NCI-H2081 treated with DMSO at 0.1 percent for 48 hours (cell line): ENCODE measurements around the gene RAB17.

Source experiments
- DNase-seq: peaks from one replicate; lab custom pipeline; 2025; lab: John Stamatoyannopoulos, UW

Gene RAB17

GRCh38 chr2:237590272-237591140 lies at the start of gene RAB17:
Gene RAB17, minus strand, starts transcription at chr2:237590734. Its CDS starts 4,580 bp downstream, at chr2:237586154.
- DNase-seq = no peak

- no peak for DNase-seq
Measured at GRCh38 chr2:237639836-237640220, 49.3 kb upstream of the RAB17 start.

- DNase-seq = no peak
Measured at GRCh38 chr2:237639052-237639835, 48.7 kb upstream of the RAB17 start.

GRCh38 chr2:237638176-237638575 lies 47.6 kb upstream of the RAB17 start:
- DNase-seq = no peak

DNA sequence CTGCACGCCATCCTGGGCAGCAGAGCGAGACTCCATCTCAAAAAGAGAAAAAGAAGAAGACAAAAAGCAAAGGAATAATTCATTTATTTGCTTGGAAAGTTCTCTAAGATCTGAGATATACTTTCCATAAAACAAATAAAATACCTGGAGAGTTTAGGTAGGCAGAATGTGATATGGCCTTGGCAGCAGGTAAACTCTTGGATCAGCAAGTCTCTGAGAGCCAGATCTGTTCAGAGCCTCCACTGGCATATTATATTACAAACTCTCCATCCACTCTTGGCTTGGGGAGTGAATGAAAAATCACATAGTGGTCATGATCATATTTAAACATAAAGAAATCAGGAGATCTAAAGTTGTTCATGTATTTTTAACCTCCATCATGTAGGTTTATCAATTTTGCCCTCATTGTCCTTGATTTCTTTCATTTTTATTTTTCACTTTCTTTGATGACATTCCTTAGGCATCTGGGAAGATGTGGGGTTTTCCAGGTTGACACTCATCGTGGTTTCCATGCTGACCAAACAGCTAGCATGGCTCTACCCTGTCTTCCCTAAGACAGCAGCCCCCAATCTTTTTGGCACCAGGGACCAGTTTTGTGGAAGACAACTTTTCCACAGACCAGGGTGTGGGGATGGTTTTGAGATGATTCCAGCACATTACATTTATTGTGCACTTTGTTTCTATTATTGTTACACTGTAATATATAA lies 47.0 kb upstream of the RAB17 start:
- DNase-seq = no peak

DNA sequence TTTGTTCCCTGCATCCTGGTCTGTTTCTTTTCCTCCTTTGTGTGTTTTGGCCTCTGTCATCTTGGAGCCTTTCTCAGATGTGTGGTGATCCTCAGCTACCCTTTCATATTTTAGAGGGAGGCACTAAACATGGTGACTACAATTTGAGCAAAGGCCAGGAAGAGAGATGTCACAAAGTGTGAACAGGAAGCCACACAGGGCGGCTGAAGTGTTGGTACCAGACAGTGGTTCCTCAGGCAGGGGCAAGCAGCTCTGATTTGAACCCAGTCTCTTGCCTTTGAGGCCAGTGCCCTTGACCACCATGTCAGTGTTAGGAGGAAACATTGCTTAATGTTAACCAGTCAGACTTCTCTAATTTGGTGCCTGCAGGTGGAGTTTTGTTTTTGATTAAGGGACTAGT lies 46.0 kb upstream of the RAB17 start:
- DNase-seq = no peak

- no peak for DNase-seq
Measured at GRCh38 chr2:237633061-237633561, 42.6 kb upstream of the RAB17 start.

DNA sequence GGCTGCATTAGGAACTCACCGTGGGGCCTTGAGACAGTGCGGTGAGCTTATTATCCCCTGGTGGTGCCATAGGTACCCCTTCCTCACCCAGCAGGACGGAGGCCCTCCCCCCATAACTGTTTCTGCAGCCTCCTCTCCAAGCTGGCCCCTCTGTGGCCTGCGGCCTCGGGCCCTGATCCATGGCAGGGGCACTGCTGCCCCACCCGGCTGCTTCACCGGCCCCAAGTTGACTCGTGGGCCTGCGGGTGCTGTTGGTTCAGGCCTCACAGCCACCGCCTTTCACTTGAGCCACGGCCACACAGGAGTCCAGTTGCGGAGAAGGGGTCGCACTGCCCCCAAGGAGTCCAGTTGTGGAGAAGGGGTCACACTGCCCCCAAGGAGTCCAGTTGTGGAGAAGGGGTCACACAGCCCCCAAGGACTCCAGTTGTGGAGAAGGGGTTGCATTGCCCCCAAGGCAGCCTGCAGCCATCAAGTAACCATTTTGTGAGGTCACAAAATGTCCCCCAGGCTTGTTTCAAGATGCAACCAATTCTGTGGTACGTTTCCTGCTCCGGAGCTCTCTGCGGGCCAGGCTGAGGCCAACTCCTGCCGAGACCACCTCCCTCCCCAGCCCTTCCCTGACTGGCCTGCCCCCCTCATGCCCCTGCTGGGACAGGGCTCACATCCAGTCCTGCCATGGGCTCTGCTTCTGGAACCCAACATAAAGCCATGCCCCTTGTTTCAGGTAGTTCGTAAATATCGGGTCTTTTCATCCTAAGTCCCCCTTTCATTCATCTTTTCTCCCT lies 41.5 kb upstream of the RAB17 start:
- DNase-seq = no peak

GRCh38 chr2:237631007-237631785 lies 40.7 kb upstream of the RAB17 start:
- DNase-seq = no peak

- no peak for DNase-seq
Measured at GRCh38 chr2:237630216-237631000, 39.9 kb upstream of the RAB17 start.

DNA sequence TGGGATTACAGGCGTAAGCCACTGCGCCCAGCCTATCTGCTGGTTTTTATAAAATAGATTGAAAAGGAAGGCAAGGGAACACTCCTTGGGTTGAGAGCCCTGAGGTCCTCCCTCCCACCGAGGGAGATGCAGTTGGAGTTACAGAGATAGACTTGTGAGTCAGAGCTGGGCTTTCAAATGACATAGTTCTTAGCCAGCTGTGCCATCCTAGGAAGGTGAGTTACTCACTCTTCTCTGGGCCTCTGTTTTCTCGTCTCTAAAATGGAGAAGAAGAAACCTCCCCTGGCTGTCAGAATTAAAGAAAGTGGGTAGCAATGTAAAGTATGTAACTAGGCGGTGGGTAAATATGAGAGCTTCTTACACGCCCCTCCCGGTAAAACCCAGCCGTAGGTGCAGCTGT lies 39.2 kb upstream of the RAB17 start:
- DNase-seq = no peak

DNA sequence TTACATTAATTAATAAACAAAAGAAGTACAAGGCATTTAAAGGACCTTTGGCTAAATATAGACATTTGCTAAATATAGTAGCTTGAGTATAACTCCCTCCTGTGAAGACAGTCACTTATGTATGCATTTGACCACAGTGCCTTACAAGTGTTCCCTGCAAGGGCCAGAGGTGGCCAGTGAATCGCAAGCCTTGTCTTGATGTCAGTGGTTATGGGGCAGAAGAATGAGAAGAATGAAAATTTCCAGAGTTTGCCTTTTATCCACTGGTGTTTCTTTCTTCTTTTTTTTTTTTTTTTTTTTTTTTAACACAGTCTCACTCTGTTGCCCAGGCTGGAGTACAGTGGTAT lies 38.6 kb upstream of the RAB17 start:
- DNase-seq = no peak

DNA sequence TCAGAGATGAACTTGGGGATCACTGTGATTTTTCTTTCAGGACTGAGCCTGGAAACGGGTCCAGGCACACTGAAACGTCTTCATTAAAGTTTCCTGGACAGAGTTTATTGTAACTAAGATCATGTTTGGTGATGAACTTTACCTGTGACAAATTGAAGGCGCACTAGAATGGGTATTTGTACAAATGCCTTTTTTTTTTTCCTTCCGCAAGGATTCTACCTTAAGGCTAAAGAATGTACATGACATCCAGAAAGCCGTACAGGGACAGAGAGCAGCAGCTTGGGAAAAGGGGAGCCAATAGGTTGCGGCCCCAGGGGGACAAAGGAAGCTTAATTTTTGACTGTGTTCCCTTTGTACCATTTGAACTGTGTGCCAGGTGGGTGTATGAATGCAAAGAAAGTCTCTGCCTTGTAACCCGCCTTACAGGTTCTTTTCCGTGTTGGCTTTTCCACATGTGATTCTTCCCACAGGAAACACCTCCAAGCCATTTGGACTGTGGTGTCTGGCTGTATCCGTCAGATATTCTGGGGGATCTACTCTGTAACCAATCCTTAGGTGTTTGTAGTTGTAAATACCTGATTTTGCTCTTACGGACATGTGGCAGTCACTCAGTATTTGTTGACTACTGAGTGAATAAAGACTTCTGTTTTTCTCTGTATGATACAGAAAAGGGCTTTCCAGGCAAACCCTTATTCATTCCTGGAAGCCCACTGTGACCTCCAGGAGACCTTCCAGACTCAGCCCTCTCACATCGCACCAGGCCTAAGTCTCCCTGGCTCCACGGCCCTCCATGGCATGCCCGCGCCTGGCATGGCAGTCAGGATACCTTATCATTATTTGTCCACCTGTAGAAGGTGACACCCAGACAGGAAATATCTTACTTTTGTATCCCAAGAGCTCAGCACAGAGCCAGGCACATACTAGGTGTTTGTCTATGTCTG lies 38.0 kb upstream of the RAB17 start:
- DNase-seq = no peak

GRCh38 chr2:237627441-237628246 lies 37.1 kb upstream of the RAB17 start, which contains the start of gene LRRFIP1:
Gene LRRFIP1, plus strand, starts transcription at chr2:237627587. Its CDS starts 58 bp downstream, at chr2:237627645.
- DNase-seq = no peak

DNA sequence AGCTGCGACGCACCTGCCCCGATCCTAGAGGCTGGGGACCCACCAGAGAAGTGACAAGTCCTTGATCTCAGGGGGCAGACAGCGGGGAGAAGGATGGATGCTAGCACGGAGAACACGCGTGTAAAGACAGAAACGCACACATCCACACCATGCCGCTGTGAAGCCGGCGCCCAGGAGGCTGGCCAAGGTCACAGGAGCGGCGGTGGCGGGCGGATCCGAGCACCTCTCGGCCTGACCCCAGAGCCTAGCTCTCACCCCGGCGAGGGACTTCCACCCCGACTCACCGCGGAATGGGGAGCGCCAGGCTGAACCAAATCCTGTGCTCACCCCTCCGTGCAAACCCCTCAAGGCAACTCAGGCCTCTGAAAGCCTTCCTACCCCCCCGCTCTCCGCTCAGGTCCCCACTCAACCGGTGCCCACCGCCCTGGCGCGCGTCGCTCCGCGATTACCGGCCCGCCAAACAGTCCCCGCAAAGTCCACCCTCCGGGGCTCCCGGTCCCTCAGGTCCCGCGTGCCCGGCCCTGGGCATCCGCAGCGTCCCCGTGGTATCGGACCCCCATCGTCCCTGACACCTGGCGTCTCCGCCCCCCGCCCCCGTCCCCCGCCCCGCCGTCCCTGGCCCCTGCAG lies 36.4 kb upstream of the RAB17 start:
- DNase-seq = no peak

- DNase-seq = no peak
Measured at GRCh38 chr2:237625777-237626176, 35.2 kb upstream of the RAB17 start.

- no peak for DNase-seq
Measured at GRCh38 chr2:237625216-237625705, 34.7 kb upstream of the RAB17 start.
